Inferior parietal cortex (tissue), 1 donor: ENCODE results near the gene ZNRF1.
"Not testable (repeated sequence)": the region's sequence is repeated elsewhere in the genome, so short reads cannot be mapped to it uniquely, and the experiment has no call there.

ENCODE experiments used
- DNase-seq: peaks from one replicate; pipeline ENCODE4 v3.0.0-alpha.2; 2016; ENCODE audit errors: extremely low spot score

ZNRF1 gene

GRCh38 chr16:75112734-75113491 lies 114.1 kb downstream of the ZNRF1 start:
- DNase-seq: no peak

GRCh38 chr16:75113541-75114121 lies 114.8 kb downstream of the ZNRF1 start:
- DNase-seq: no peak

- DNase-seq: no peak
Observed at GRCh38 chr16:75114179-75114945, 115.5 kb downstream of the ZNRF1 start.

- DNase-seq: no peak
Observed at GRCh38 chr16:75114946-75115825, 116.4 kb downstream of the ZNRF1 start.

- peak; percentile 78 for DNase-seq
Observed at GRCh38 chr16:75116081-75116910, 117.5 kb downstream of the ZNRF1 start, which contains the start of gene LDHD. LDHD (minus strand) TSS chr16:75116780; CDS start chr16:75116720, 60 bp downstream.

- no peak for DNase-seq
Observed at GRCh38 chr16:75116911-75117245, 118.1 kb downstream of the ZNRF1 start.

GRCh38 chr16:75118943-75119539 lies 120.2 kb downstream of the ZNRF1 start:
- no peak for DNase-seq

GRCh38 chr16:75120253-75120652 lies 121.4 kb downstream of the ZNRF1 start:
- no peak for DNase-seq

GRCh38 chr16:75121949-75122568 lies 123.2 kb downstream of the ZNRF1 start:
- DNase-seq: no peak

- no peak for DNase-seq
Observed at GRCh38 chr16:75122609-75123008, 123.8 kb downstream of the ZNRF1 start.

GRCh38 chr16:75127713-75128415 lies 129.0 kb downstream of the ZNRF1 start:
- no peak for DNase-seq

- DNase-seq: not testable (repeated sequence)
Observed at GRCh38 chr16:75129421-75130149, 130.8 kb downstream of the ZNRF1 start.

- DNase-seq: no peak
Observed at GRCh38 chr16:75130150-75130771, 131.4 kb downstream of the ZNRF1 start.

- DNase-seq: no peak
Observed at GRCh38 chr16:75131081-75131480, 132.3 kb downstream of the ZNRF1 start.

GRCh38 chr16:75138233-75138632 lies 139.4 kb downstream of the ZNRF1 start:
- no peak for DNase-seq

GRCh38 chr16:75138636-75139035 lies 139.8 kb downstream of the ZNRF1 start:
- no peak for DNase-seq

GRCh38 chr16:75139498-75139897 lies 140.7 kb downstream of the ZNRF1 start:
- DNase-seq: no peak

GRCh38 chr16:75143941-75144340 lies 145.1 kb downstream of the ZNRF1 start:
- no peak for DNase-seq
